ENCODE results near the gene NDUFA8.

The NDUFA8 gene

DNA sequence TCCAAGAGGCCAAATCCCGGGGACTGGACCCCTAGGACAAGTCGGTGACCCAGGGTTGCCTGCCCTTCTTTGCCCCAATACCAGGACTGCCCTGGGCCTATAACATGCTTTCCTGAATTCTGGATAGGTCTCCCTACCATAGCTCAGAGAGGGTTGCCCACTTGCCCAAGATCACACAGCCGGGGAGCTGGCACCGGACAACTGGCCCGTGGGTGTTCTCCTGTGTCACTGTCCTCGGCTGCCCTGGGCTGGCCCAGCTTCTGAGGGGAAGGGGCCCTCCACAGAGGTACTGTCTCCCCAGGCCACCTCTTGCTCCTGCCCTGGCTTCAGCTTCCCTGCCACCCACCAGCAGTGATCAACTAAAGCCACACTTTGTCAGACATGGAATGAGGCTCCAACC lies 37.6 kb downstream of the NDUFA8 start:
- Histone ChIP-seq H3K36me3 (ENCODE audit: insufficient read depth, low read length) (no peaks in the 10 kb centered on the region), H3F3A (ENCODE audit: insufficient read depth, low read length) (no peaks in the 10 kb centered on the region), H3K79me2 (ENCODE audit: insufficient read depth, low read length) (no peaks in the 10 kb centered on the region), H3K9me3 (ENCODE audit: low read length) (no peaks in the 10 kb centered on the region), H3K9ac (ENCODE audit: low read length) (no peak overlapping the region), H3K4me3 (ENCODE audit: low read depth, low read length, poor library complexity, severe bottlenecking) (no peak overlapping the region), H3K4me2 (ENCODE audit: low read length) (no peak overlapping the region), H2AFZ (ENCODE audit: low read length) (no peak overlapping the region), H3K4me1 (ENCODE audit: insufficient read depth, low read length, severe bottlenecking) (peaks cover 9% of the 10 kb centered on the region), H3K27ac (ENCODE audit: low read depth, low read length, poor library complexity, severe bottlenecking) (no peak overlapping the region), H4K20me1 (ENCODE audit: insufficient read depth, low read length) (no peaks in the 10 kb centered on the region), H3K27me3 (ENCODE audit: insufficient read depth, low read length) (0 out of 2 replicates have a peak, but pooled peaks cover 15% of the 10 kb centered on the region), H3K9me2 (ENCODE audit: low read depth, low read length) (no peaks in the 10 kb centered on the region)
- TF ChIP-seq EZH2 (IDR thresholded peaks at IDR 0.05; ENCODE audit: borderline replicate concordance, low read length), result no peak
- no peak for TF ChIP-seq CTCF (IDR thresholded peaks at IDR 0.05; ENCODE audit: low read length)

DNA sequence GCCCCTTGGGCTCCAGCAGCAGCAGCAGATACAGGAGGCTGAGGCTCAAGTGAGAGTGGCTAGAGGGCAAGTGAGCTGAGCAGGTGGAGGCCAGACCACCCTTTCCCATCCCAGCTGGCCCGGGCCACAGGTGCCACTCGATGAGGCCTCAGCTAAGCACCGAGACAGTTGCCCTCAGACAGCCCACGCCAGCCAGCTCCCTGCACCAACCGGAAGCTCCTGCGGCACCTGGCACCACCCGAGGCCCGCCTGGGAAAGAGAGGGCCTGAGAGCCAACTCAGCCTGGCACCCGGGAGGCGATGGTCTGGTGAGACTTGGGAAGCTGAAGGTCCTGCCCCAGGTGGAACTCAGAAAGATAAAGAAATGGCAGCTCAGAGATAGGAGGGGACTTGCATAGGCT lies 38.2 kb downstream of the NDUFA8 start:
- 0 out of 2 replicates have a peak, but pooled peaks cover 13% of the 10 kb centered on the region for H3K27me3 ChIP-seq (ENCODE audit: insufficient read depth, low read length)
- H3K9me2 ChIP-seq (ENCODE audit: low read depth, low read length), result no peaks in the 10 kb centered on the region
- no peak overlapping the region for H3K27ac ChIP-seq (ENCODE audit: low read depth, low read length, poor library complexity, severe bottlenecking)
- no peaks in the 10 kb centered on the region for H4K20me1 ChIP-seq (ENCODE audit: insufficient read depth, low read length)
- H3K4me2 ChIP-seq (ENCODE audit: low read length), result no peak overlapping the region
- H3K4me1 ChIP-seq (ENCODE audit: insufficient read depth, low read length, severe bottlenecking), result peaks cover 3% of the 10 kb centered on the region
- TF ChIP-seq EZH2 (IDR thresholded peaks at IDR 0.05; ENCODE audit: borderline replicate concordance, low read length) (no peak), CTCF (IDR thresholded peaks at IDR 0.05; ENCODE audit: low read length) (no peak)
- no peaks in the 10 kb centered on the region for H3F3A ChIP-seq (ENCODE audit: insufficient read depth, low read length)
- H3K9ac ChIP-seq (ENCODE audit: low read length), result no peak overlapping the region
- H2AFZ ChIP-seq (ENCODE audit: low read length), result no peak overlapping the region
- no peaks in the 10 kb centered on the region for H3K79me2 ChIP-seq (ENCODE audit: insufficient read depth, low read length)
- H3K36me3 ChIP-seq (ENCODE audit: insufficient read depth, low read length), result no peaks in the 10 kb centered on the region; the same call in 1 of the 2 replicates
- no peaks in the 10 kb centered on the region for H3K9me3 ChIP-seq (ENCODE audit: low read length)
- no peak overlapping the region for H3K4me3 ChIP-seq (ENCODE audit: low read depth, low read length, poor library complexity, severe bottlenecking)

GRCh38 chr9:122120316-122121071 lies 39.1 kb downstream of the NDUFA8 start:
- Histone ChIP-seq H3K9me3 (ENCODE audit: low read length) (no peaks in the 10 kb centered on the region), H2AFZ (ENCODE audit: low read length) (no peak overlapping the region), H3K9ac (ENCODE audit: low read length) (no peak overlapping the region), H3K9me2 (ENCODE audit: low read depth, low read length) (no peaks in the 10 kb centered on the region), H3K4me2 (ENCODE audit: low read length) (no peak overlapping the region), H3K4me3 (ENCODE audit: low read depth, low read length, poor library complexity, severe bottlenecking) (no peak overlapping the region), H3K79me2 (ENCODE audit: insufficient read depth, low read length) (no peaks in the 10 kb centered on the region), H3K27ac (ENCODE audit: low read depth, low read length, poor library complexity, severe bottlenecking) (no peak overlapping the region), H3K27me3 (ENCODE audit: insufficient read depth, low read length) (0 out of 2 replicates have a peak, but pooled peaks cover 5% of the 10 kb centered on the region), H3K36me3 (ENCODE audit: insufficient read depth, low read length) (no peaks in the 10 kb centered on the region; the same call in 1 of the 2 replicates), H4K20me1 (ENCODE audit: insufficient read depth, low read length) (no peaks in the 10 kb centered on the region), H3K4me1 (ENCODE audit: insufficient read depth, low read length, severe bottlenecking) (no peaks in the 10 kb centered on the region), H3F3A (ENCODE audit: insufficient read depth, low read length) (no peaks in the 10 kb centered on the region)
- TF ChIP-seq CTCF (IDR thresholded peaks at IDR 0.05; ENCODE audit: low read length) (no peak), EZH2 (IDR thresholded peaks at IDR 0.05; ENCODE audit: borderline replicate concordance, low read length) (no peak)
